Measurements from ENCODE around the gene AMMECR1.

Gene AMMECR1

GRCh38 chrX:110308220-110308619, 9.7 kb downstream of the AMMECR1 start:
- H3K9ac ChIP-seq (ENCODE audit: low read length) = no peak overlapping the region
- no peaks in the 10 kb centered on the region for H3K27me3 ChIP-seq (ENCODE audit: control insufficient read depth, insufficient read depth, low read length)
- H3K36me3 ChIP-seq (ENCODE audit: control insufficient read depth, insufficient read depth, low read length) = no peaks in the 10 kb centered on the region
- H3K4me3 ChIP-seq (ENCODE audit: low read length) = no peak overlapping the region
- no peak overlapping the region for H3K27ac ChIP-seq (ENCODE audit: low read depth, low read length)
- H3K4me1 ChIP-seq (ENCODE audit: control insufficient read depth, insufficient read depth, low read length) = no peaks in the 10 kb centered on the region

- Histone ChIP-seq H3K36me3 (ENCODE audit: control insufficient read depth, insufficient read depth, low read length) (no peaks in the 10 kb centered on the region), H3K4me1 (ENCODE audit: control insufficient read depth, insufficient read depth, low read length) (no peaks in the 10 kb centered on the region)
Observed at GRCh38 chrX:110304884-110305283, 13.0 kb downstream of the AMMECR1 start.

GRCh38 chrX:110304371-110304770, 13.5 kb downstream of the AMMECR1 start:
- Histone ChIP-seq H3K27ac (ENCODE audit: low read depth, low read length) (no peak overlapping the region), H3K4me3 (ENCODE audit: low read length) (no peak overlapping the region), H3K27me3 (ENCODE audit: control insufficient read depth, insufficient read depth, low read length) (no peaks in the 10 kb centered on the region), H3K9ac (ENCODE audit: low read length) (no peak overlapping the region), H3K4me1 (ENCODE audit: control insufficient read depth, insufficient read depth, low read length) (no peaks in the 10 kb centered on the region), H3K36me3 (ENCODE audit: control insufficient read depth, insufficient read depth, low read length) (no peaks in the 10 kb centered on the region)

More at GRCh38 chrX:110304884-110305283, 13.0 kb downstream of the AMMECR1 start:
- Histone ChIP-seq H3K27ac (ENCODE audit: low read depth, low read length) (no peak overlapping the region), H3K4me3 (ENCODE audit: low read length) (no peak overlapping the region), H3K9ac (ENCODE audit: low read length) (no peak overlapping the region), H3K27me3 (ENCODE audit: control insufficient read depth, insufficient read depth, low read length) (no peaks in the 10 kb centered on the region)

- no peaks in the 10 kb centered on the region for H3K36me3 ChIP-seq (ENCODE audit: control insufficient read depth, insufficient read depth, low read length)
- no peak overlapping the region for H3K27ac ChIP-seq (ENCODE audit: low read depth, low read length)
- H3K27me3 ChIP-seq (ENCODE audit: control insufficient read depth, insufficient read depth, low read length) = no peaks in the 10 kb centered on the region
- no peaks in the 10 kb centered on the region for H3K4me1 ChIP-seq (ENCODE audit: control insufficient read depth, insufficient read depth, low read length)
- H3K9ac ChIP-seq (ENCODE audit: low read length) = no peak overlapping the region
- no peak overlapping the region for H3K4me3 ChIP-seq (ENCODE audit: low read length)
Observed at GRCh38 chrX:110302975-110303374, 14.9 kb downstream of the AMMECR1 start.

DNA sequence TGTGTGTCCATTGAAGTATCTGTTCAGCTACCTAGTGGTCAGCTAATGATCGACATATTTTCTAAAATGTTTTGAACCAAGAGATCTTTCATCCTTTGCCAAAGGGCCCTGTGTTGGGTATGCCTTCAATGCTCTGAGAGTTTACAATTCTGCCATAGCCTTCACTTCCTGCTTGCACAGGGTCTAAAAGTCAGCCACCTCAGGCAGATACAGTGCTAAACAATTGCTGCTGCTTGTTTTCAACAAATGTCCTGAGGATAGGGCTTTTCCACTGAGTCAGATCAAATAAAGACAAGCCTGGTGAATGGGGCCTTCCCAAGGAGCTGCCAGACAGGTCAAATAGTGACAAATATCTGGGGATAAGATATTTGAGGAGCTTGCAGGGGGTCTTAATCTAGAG, 16.7 kb downstream of the AMMECR1 start:
- Histone ChIP-seq H3K36me3 (ENCODE audit: control insufficient read depth, insufficient read depth, low read length) (no peaks in the 10 kb centered on the region), H3K9ac (ENCODE audit: low read length) (no peak overlapping the region), H3K27ac (ENCODE audit: low read depth, low read length) (no peak overlapping the region), H3K4me3 (ENCODE audit: low read length) (no peak overlapping the region), H3K4me1 (ENCODE audit: control insufficient read depth, insufficient read depth, low read length) (no peaks in the 10 kb centered on the region), H3K27me3 (ENCODE audit: control insufficient read depth, insufficient read depth, low read length) (no peaks in the 10 kb centered on the region)

DNA sequence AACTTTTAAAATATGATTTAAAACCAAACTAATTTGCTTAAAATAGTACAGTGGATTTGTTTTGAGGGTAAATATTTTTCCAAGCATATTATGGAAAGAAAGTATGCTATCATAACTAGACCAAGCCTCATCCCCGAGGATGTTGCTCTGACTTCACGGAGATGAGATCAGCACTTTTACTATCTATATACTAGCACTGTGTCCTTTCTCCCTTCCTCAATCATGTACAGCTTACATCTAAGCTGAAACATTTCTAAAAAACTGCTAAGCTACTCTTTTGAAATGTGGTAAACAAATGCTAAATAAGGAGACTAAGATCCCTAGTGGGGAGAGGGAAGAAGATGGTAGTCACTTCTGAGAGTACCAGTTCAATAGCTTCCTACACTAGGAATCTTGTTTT, 23.8 kb downstream of the AMMECR1 start:
- Histone ChIP-seq H3K9ac (ENCODE audit: low read length) (no peak overlapping the region), H3K4me1 (ENCODE audit: control insufficient read depth, insufficient read depth, low read length) (no peaks in the 10 kb centered on the region), H3K27me3 (ENCODE audit: control insufficient read depth, insufficient read depth, low read length) (no peaks in the 10 kb centered on the region), H3K4me3 (ENCODE audit: low read length) (no peak overlapping the region), H3K36me3 (ENCODE audit: control insufficient read depth, insufficient read depth, low read length) (no peaks in the 10 kb centered on the region), H3K27ac (ENCODE audit: low read depth, low read length) (no peak overlapping the region)

DNA sequence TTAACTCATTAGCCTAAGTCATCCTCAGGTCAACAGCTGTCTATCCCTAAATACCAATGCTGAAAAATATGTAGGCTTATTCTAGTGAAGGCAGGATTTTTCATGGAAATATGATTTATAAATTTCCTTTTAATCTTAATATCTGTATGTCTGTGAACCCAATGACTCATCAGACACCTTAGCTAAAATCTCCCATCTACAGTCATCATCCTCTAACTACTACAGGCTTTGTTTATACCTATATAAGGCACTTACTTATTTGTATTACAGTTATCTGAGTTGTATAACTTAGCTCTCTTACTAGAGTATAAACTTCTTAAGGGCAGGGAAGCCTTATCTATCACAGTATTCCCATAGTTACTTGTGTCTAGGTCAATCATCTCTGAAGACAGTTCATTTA, 24.2 kb downstream of the AMMECR1 start:
- H3K4me3 ChIP-seq (ENCODE audit: low read length) = no peak overlapping the region
- H3K36me3 ChIP-seq (ENCODE audit: control insufficient read depth, insufficient read depth, low read length) = no peaks in the 10 kb centered on the region
- no peak overlapping the region for H3K27ac ChIP-seq (ENCODE audit: low read depth, low read length)
- H3K9ac ChIP-seq (ENCODE audit: low read length) = no peak overlapping the region
- no peaks in the 10 kb centered on the region for H3K27me3 ChIP-seq (ENCODE audit: control insufficient read depth, insufficient read depth, low read length)
- H3K4me1 ChIP-seq (ENCODE audit: control insufficient read depth, insufficient read depth, low read length) = no peaks in the 10 kb centered on the region

DNA sequence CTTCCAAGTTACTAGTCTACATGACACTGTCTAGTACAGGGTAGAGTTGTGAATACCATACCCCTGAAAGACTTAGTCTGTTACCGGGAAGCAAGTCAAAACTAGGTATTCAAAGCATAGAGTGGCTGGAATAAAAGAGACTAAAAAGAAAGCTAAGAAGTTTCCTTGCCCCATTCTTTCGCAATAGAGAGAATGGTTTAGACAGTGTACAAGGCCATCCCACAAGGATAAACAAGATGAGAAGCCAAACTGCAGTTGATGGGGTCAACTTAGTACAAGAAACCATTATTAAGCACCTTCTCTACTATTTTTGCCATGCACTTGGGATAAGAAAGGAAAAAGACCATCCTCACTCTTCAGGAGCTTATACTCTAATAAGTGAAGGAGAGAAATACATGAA, 30.3 kb downstream of the AMMECR1 start:
- Histone ChIP-seq H3K27ac (ENCODE audit: low read depth, low read length) (no peak overlapping the region), H3K36me3 (ENCODE audit: control insufficient read depth, insufficient read depth, low read length) (no peaks in the 10 kb centered on the region)

GRCh38 chrX:110286106-110286505, 31.8 kb downstream of the AMMECR1 start:
- Histone ChIP-seq H3K4me1 (ENCODE audit: control insufficient read depth, insufficient read depth, low read length) (no peaks in the 10 kb centered on the region), H3K27ac (ENCODE audit: low read depth, low read length) (no peak overlapping the region), H3K27me3 (ENCODE audit: control insufficient read depth, insufficient read depth, low read length) (no peaks in the 10 kb centered on the region), H3K4me3 (ENCODE audit: low read length) (no peak overlapping the region), H3K9ac (ENCODE audit: low read length) (no peak overlapping the region), H3K36me3 (ENCODE audit: control insufficient read depth, insufficient read depth, low read length) (no peaks in the 10 kb centered on the region)

More for the DNA sequence above, 30.3 kb downstream of the AMMECR1 start:
- Histone ChIP-seq H3K27me3 (ENCODE audit: control insufficient read depth, insufficient read depth, low read length) (no peaks in the 10 kb centered on the region), H3K4me3 (ENCODE audit: low read length) (no peak overlapping the region), H3K4me1 (ENCODE audit: control insufficient read depth, insufficient read depth, low read length) (no peaks in the 10 kb centered on the region), H3K9ac (ENCODE audit: low read length) (no peak overlapping the region)

DNA sequence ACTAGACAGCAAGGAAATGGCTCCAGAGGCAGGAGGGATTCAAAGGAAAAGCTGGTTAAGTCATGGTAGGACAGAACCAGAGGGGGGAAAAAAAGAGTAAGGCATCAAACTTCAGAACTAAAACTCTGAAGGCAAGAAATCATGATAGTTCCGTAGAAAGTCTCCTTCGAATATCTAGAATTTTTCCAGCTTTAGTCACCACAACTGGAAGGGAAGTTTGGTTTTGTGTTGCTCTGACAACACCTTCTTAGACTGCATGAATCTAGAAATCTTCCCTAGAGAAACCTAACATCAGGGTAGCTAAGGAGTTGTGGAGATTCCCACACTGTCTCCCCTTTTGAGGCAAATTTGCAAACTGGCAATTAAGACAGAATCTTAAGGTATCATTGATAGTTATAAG, 33.7 kb downstream of the AMMECR1 start:
- Histone ChIP-seq H3K36me3 (ENCODE audit: control insufficient read depth, insufficient read depth, low read length) (no peaks in the 10 kb centered on the region), H3K27ac (ENCODE audit: low read depth, low read length) (no peak overlapping the region), H3K27me3 (ENCODE audit: control insufficient read depth, insufficient read depth, low read length) (no peaks in the 10 kb centered on the region), H3K4me3 (ENCODE audit: low read length) (no peak overlapping the region), H3K4me1 (ENCODE audit: control insufficient read depth, insufficient read depth, low read length) (no peaks in the 10 kb centered on the region), H3K9ac (ENCODE audit: low read length) (no peak overlapping the region)

DNA sequence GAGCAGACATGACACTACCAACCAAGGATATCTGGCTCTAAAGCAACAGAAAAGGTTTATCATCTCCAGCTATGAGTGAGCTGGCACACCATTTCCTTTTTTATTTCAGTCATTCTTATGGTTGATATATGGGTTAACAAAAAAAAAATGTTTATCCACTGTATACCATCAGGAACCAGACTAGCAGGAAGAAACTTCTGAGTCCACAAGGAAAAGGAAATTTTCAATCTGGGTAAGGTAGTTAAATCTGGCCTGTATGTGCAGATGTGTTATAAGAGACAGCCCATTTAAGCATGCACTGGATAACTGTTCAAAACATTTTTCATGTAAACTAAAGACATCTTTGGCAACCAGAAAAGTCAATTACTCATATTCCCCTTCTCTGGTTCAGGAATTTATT, 35.0 kb downstream of the AMMECR1 start:
- Histone ChIP-seq H3K27me3 (ENCODE audit: control insufficient read depth, insufficient read depth, low read length) (no peaks in the 10 kb centered on the region), H3K36me3 (ENCODE audit: control insufficient read depth, insufficient read depth, low read length) (no peaks in the 10 kb centered on the region), H3K27ac (ENCODE audit: low read depth, low read length) (no peak overlapping the region), H3K4me1 (ENCODE audit: control insufficient read depth, insufficient read depth, low read length) (no peaks in the 10 kb centered on the region), H3K4me3 (ENCODE audit: low read length) (no peak overlapping the region), H3K9ac (ENCODE audit: low read length) (no peak overlapping the region)

DNA sequence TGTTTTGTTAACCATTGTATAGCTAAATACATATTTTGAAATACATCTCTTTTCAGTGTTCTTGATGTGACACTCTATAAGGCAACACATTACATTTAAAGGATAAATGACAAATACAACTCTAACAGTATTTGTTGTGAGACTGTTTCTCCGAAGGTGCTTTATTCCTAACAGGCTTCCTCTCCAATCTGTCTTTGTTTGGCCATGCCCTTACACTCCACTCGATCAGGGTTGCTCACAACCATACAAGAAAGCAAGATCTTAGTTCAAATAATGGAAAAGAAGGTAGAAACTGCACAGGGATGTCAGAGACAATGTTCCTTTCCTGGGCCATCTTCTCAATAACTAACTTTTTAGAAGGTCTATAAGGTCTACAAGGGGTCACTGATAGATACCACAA, 36.5 kb downstream of the AMMECR1 start:
- Histone ChIP-seq H3K9ac (ENCODE audit: low read length) (no peak overlapping the region), H3K27me3 (ENCODE audit: control insufficient read depth, insufficient read depth, low read length) (no peaks in the 10 kb centered on the region), H3K4me3 (ENCODE audit: low read length) (no peak overlapping the region), H3K4me1 (ENCODE audit: control insufficient read depth, insufficient read depth, low read length) (no peaks in the 10 kb centered on the region), H3K36me3 (ENCODE audit: control insufficient read depth, insufficient read depth, low read length) (no peaks in the 10 kb centered on the region), H3K27ac (ENCODE audit: low read depth, low read length) (no peak overlapping the region)

DNA sequence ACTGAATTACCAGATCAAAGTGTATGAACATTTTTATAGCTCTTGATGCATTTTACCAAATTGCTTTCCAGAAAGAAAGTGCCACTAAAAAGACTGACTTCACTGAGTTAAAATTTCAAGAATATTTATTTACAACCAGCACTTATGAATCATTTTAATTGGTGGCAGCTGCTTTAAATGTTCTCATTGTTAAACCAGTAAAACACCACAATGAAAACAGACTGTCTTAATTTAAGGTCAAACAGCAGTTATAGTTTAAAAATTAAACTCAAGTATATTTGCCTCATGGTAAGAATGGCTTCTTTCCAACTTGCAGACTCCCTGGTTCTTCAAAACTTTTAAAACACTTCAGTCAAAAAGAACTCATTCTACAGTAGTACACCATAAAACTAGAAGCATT, 36.9 kb downstream of the AMMECR1 start:
- Histone ChIP-seq H3K4me3 (ENCODE audit: low read length) (no peak overlapping the region), H3K9ac (ENCODE audit: low read length) (no peak overlapping the region), H3K27me3 (ENCODE audit: control insufficient read depth, insufficient read depth, low read length) (no peaks in the 10 kb centered on the region), H3K4me1 (ENCODE audit: control insufficient read depth, insufficient read depth, low read length) (no peaks in the 10 kb centered on the region), H3K36me3 (ENCODE audit: control insufficient read depth, insufficient read depth, low read length) (no peaks in the 10 kb centered on the region), H3K27ac (ENCODE audit: low read depth, low read length) (no peak overlapping the region)

Data from rectal smooth muscle tissue (tissue), 1 donor.